NB4 (cell line): ENCODE results near the gene HINT2.

Experiments
- POLR2A ChIP-seq: IDR thresholded peaks from 2 replicates; pipeline ENCODE4 v1.6.1; 2011; ENCODE audit warnings: mild to moderate bottlenecking; ENCODE audit not compliant: insufficient read length; ENCODE audit errors: extremely low read depth
- TF ChIP-seq, protein P1 (sequence below): IDR thresholded peaks from one replicate; pipeline ENCODE4 v1.5.1; 2012; ENCODE audit warnings: low read depth, low read length

GRCh38 chr9:35844628-35845270 is 29.9 kb upstream of the HINT2 start:
- TF ChIP-seq, protein P1, sequence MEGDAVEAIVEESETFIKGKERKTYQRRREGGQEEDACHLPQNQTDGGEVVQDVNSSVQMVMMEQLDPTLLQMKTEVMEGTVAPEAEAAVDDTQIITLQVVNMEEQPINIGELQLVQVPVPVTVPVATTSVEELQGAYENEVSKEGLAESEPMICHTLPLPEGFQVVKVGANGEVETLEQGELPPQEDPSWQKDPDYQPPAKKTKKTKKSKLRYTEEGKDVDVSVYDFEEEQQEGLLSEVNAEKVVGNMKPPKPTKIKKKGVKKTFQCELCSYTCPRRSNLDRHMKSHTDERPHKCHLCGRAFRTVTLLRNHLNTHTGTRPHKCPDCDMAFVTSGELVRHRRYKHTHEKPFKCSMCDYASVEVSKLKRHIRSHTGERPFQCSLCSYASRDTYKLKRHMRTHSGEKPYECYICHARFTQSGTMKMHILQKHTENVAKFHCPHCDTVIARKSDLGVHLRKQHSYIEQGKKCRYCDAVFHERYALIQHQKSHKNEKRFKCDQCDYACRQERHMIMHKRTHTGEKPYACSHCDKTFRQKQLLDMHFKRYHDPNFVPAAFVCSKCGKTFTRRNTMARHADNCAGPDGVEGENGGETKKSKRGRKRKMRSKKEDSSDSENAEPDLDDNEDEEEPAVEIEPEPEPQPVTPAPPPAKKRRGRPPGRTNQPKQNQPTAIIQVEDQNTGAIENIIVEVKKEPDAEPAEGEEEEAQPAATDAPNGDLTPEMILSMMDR, result no peak
- no peak for TF ChIP-seq POLR2A
